D721Med (cell line): ENCODE measurements around the gene GNG7.
"Not testable (repeated sequence)": the region's sequence is repeated elsewhere in the genome, so short reads cannot be mapped to it uniquely, and the experiment has no call there.

Experiments used
- DNase-seq: peaks from one replicate; pipeline ENCODE4 v3.0.0; 2011; ENCODE audit warnings: low spot score; ENCODE audit not compliant: insufficient read length
- FAIRE-seq: peaks from 2 replicates; lab custom pipeline; 2011; peaks lifted over from hg19 to GRCh38; lab: Jason Lieb, UNC
- CTCF ChIP-seq: IDR thresholded peaks from 2 replicates; pipeline ENCODE4 v1.5.1; 2012; ENCODE audit warnings: mild to moderate bottlenecking, control low read depth; ENCODE audit not compliant: insufficient read depth; ENCODE audit errors: missing control alignments

The GNG7 gene

GRCh38 chr19:2538096-2538757, 164.3 kb downstream of the GNG7 start:
- DNase-seq (no peak), FAIRE-seq (no peak)
- TF ChIP-seq CTCF: no peak

GRCh38 chr19:2537584-2537983, 164.9 kb downstream of the GNG7 start:
- FAIRE-seq, DNase-seq: not testable (repeated sequence)

- no peak for FAIRE-seq
- no peak for DNase-seq
- no peak for TF ChIP-seq CTCF
Observed at GRCh38 chr19:2536461-2536860, 166.0 kb downstream of the GNG7 start.

- no peak for DNase-seq
- FAIRE-seq: no peak
- TF ChIP-seq CTCF: no peak
Observed at GRCh38 chr19:2534423-2535013, 168.0 kb downstream of the GNG7 start.

- TF ChIP-seq CTCF: no peak
- DNase-seq (no peak), FAIRE-seq (no peak)
Observed at GRCh38 chr19:2533686-2534422, 168.6 kb downstream of the GNG7 start.

GRCh38 chr19:2533072-2533425, 169.4 kb downstream of the GNG7 start:
- no peak for DNase-seq
- FAIRE-seq: no peak

More at GRCh38 chr19:2533072-2533425, 169.4 kb downstream of the GNG7 start:
- no peak for TF ChIP-seq CTCF
